ENCODE results near the gene EIF2B4.
A peak's percentile ranks its signal among the peaks of the same experiment; 100 is the strongest.

The EIF2B4 gene

DNA sequence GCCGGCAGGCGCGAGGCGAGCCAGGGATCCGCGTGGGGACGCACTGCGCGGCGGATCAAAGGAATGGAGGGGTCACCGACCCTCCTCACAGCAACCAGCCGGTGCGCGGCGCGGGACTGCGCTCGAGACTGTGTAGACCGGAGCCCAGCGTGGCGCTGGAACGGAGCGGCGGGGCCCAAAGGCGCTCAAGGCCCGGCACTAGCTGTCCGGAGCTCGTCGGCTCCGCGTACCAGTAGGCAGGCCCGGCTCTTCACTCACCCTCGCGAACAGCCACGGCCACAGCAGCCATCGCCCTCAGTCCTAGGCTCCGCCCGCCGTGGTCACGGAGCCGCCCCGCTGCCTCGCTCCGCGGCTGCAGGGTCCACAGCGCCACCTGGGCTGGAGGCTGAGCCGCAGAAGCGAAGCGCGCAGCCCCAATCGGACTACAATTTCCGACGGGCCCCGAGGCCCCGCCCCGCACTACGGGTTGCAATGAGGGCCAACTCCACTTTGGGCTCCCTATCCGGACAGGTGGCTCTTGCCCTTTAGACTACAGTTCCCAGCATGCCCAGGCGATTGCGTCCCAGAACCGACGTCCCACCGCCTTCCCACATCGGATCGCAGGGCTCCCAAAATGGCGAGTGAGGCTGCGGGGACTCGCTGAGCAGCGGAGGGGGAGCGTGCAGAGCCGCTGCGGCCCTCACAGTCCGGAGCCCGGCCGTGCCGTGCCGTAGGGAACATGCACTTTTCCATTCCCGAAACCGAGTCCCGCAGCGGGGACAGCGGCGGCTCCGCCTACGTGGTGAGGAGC, at the start of gene EIF2B4, which contains the start of gene SNX17:
EIF2B4 (minus strand) TSS at position 313 of the 790 bp plus-strand sequence; CDS start at position 289, 24 bp downstream.
SNX17 (plus strand) TSS at position 591 of the 790 bp plus-strand sequence; CDS start at position 719, 128 bp downstream.
- peak; percentile 97 for DNase-seq (ENCODE audit: low spot score)

DNA sequence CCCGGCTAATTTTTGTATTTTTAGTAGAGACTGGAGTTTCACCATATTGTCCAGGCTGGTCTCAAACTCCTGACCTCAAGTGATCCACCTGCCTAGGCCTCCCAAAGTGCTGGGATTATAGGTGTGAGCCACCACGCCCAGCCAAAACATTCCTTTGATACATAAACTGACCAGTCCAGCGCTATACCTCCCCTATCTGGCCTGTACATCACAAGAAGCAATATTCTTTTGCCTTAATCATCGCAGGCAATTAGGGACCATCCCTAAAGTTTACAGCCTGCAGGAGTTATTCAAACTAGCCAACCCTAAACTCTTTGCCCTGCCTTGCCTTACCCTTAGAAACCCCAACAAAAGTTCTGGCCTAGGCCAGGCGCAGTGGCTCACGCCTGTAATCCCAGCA, 46.0 kb upstream of the EIF2B4 start:
- DNase-seq (ENCODE audit: low spot score), result no peak

DNA sequence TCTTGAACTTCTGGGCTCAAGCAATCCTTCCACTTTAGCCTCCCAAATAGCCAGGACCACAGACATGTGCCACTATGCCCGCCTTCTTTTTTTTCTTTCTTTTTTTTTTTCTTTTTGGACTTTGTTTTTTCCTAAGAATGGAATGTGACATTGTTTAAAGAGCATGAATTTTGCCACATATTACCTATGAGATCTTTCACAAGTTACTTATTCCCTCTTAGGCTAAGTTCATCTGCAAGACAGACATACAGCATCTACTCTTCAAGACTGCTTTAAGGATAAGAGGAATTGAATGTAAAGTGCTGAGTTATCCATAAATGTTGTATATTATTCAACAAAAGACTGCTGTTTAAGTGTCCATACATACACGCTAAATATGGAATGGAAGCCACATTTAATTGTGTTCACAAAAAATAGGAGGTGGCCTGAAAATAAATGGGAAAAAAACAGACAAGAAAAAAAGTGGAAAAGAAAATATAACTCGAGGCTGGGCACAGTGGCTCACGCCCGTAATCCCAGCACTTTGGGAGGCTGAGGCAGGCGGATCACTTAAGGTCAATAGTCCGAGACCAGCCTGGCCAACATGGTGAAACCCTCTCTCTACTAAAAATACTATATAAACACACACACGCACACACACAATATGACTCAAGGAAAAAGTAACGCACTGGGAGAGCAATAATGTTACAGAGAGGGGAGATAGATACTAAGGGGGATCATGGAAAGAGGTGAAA, 42.4 kb upstream of the EIF2B4 start:
- DNase-seq (ENCODE audit: low spot score), result no peak

DNA sequence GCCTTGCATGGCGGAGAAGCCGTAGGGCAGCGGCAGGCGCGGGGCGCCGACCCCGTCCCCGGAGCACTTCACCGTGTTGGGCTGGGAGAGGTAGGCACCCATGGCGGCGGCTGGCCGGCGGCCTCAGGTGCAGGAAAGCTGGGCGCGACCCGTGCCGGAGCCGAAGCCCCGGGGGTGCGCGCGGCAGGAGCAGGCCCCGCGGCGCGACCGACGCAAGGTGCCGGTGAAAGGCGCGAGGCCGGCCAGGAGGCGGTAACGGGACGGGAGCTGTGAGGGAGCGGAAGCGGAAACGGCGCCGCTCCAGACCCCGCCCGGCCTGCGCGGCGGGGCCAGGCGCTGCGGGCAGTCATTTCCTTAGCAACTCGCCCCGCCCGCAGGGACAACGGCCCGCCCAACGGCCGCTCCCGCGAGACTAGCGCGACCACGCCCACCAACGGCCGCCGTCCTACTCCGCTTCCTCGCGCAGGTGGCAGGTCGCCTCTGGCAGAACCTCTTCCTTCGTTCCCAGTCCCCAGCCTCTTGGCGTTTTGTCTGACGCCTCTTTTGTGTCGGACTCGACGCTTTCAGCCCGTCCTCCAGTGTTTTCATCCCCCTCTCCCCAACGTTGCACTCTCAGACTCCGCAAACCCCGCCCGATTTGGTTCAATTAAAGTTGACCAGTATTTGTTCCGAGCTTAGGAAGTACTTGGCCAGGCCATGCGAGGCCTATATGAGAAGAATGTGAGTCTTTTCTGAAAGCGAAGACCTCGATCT, 39.4 kb upstream of the EIF2B4 start, which contains the start of gene PPM1G:
PPM1G (minus strand) TSS at position 271 of the 753 bp plus-strand sequence; CDS start at position 102, 169 bp downstream.
- peak; percentile 92 for DNase-seq (ENCODE audit: low spot score)

DNA sequence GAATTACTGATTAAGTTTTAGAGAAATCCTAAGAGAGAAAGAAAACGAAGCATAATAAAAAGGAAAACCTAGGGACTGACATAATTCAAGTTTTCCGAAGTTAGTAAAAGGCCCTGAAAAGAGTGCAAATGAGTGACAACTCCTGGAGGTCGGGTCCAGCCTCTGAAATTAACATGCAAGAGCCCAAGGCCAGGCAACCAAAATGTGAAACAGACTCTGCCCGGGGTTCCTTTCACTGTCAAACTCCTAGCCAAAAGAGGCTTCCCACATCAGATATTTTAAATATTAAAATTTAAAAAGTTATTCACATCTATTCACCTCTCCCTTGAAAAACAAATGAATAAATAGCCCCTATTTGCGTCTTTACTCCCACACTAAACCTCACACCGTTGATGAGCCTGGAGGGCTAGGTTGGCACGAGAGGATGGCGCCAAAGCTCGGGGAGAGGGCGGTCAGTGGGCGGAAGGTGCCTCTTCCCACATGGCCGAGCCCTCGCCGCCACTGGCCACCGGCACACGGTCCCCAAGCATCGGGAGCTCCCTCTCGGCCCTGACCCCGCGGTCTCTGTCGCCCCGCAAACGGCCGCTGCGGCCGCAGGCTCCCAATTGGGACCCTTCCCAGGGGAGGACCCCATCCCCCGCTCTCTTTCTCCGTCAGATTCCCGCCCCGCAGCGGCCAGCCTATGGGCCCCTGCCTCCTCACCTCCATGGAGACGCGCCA, 38.6 kb upstream of the EIF2B4 start:
- DNase-seq (ENCODE audit: low spot score), result peak; percentile 41

DNA sequence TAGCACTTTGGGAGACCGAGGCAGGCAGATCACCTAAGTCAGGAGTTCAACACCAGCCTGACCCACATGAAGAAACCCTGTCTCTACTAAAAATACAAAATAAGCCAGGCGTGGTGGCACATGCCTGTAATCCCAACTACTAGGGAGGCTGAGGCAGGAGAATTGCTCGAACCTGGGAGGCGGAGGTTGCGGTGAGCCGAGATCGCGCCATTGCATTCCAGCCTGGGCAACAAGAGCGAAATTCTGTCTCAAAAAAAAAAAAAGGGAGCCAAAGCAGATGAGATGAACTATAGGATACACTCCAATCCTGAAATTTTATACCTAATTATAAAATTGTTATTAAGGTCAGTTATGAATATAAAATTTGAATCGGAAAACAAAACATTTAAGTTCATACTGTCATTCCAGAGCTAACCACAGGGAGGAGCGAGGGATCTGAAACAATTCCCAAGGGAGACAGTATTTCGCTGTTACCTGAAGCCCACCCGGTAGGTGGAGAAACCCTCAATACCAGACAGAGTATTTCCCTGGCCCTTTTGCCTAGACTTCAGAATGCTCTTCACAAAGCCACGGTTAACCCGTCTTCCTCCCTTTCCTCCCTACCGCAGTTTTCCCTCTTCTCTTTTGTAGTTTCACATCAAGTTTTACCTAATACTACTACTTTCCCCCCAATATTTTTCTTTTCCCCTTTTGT, 37.8 kb upstream of the EIF2B4 start:
- DNase-seq (ENCODE audit: low spot score), result peak; percentile 64

DNA sequence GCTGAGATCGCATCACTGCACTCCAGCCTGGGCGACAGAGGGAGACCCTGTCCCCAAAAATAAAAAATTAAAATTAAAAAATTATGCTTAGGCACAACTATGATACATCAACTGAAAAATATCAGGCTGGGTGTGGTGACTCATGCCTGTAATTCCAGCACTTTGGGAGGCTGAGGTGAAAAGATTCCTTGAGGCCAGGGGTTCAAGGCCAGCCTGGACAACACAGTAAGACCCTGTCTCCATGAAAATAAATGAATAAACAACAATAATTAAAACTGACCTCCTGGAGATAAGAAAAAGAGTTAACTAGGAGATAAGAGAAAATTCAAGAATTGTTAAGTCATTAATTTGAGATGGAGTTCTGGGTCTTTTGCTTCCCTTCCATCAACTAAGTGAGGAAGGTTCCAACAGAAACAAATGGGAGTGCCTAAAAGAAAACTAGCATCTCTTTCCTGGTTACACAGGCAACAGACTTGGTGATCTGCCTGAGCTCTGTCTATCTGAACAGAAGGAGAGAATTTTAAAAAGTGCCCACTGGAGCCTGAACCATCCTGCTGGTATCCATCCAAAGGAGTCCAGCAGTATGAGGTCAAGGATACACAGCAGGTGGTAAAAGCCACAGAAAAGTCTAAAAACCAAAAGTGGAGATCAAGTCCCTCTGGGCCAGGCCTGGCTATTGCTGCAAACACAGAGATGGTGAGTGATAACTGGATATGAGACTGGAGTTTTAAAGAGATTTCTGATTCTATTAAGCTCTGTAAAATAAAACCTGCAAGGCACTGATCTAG, 30.4 kb upstream of the EIF2B4 start:
- no peak for DNase-seq (ENCODE audit: low spot score)

DNA sequence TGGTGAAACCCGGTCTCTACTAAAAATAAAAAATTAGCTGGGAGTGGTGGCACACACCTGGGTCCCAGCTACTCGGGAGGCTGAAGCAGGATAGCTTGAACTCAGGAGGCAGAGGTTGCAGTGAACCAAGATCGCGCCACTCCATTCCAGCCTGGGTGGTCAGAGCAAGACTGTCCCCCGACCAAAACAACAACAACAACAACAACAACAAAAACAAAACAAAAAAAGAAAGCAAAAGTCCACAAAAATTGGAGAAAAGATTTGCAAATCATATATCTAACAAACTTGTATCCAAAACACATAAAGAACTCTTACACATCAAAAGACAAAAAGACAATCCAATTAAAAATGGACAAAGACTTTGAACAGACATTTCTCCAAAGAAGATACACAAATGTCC, 28.8 kb upstream of the EIF2B4 start:
- DNase-seq (ENCODE audit: low spot score), result no peak

DNA sequence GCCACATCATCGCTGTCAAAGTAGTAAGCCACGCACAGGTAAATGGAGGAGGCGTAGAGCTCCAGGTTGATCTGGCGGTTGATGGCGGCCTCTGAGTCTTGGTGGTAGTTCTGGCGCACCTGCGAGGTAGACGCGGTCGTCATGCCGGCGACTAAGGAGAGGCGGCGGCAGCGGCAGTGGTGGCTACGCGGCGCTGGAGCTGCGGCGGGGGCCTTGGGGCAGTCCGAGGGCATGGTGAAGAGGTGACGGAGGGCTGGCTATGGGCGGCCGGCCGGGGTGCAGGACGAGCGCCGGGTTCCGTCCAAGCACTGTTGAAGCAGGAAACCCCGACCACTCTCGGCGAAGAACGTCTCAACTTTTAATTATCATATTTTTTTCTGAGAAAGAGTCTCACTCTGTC, 23.1 kb upstream of the EIF2B4 start:
- no peak for DNase-seq (ENCODE audit: low spot score)

DNA sequence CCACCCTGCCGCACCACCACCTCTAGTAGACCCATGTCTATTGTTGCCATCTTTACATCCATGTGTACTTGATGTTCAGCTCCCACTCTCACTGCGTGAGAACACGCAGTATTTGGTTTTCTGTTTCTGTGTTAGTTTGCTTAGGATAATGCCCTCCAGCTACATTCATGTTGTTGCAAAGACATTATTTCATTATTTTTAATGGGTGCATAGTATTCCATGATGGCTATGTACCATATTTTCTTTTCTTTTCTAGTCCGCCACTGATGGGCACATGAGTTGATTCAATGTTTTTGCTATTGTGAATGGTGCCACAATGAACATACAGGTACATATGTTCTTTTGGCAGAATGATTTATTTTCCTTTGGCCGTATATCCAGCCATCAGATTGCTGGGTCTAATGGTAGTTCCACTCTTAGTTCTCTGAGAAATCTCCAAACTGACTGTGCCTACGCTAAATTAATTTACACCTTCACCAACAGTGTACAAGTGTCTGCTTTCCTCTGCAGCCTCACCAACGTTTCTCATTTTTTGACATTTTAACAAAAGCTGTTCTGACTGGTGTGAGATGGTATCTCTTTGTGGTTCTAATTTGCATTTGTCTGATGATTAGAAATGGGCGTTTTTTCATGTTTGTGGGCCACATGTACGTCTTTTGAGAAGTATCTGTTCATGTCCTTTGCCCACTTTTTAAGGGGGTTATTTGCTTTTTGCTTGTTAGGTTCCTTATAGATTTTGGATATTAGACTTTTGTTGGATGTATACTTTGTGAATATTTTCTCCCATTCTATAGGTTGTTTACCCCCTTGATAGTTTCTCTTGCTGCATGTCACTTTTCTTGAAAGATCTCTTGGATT, 20.9 kb upstream of the EIF2B4 start:
- no peak for DNase-seq (ENCODE audit: low spot score)

DNA sequence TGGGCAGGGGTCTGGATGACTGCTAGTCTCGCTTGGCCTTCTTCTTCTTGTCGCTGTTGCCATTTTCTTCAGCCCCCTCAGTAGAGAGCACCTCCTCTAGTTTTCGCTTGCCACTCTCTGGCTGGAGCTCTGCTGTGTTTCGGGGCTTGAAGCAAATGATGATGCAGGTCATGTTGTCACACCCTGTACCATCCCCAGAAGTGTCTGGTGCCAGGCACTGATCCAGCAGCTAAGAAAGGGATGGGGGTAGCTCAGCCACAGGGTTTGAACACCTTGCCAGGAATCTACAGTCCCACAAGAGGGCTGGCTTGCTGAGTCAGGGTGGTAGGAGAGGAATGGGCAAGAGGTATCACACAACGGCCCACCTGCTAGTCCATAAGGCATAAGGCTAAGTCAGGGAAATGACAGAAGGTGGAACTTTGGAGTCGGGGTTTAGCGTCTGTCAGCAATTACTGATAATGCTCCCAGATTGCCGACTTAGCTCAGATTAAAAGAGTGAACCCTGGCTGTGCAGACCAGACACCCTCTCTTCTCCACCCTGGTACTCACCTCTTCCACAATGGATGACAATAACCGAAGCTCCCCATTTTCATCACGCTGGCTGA, 11.5 kb upstream of the EIF2B4 start:
- no peak for DNase-seq (ENCODE audit: low spot score)

DNA sequence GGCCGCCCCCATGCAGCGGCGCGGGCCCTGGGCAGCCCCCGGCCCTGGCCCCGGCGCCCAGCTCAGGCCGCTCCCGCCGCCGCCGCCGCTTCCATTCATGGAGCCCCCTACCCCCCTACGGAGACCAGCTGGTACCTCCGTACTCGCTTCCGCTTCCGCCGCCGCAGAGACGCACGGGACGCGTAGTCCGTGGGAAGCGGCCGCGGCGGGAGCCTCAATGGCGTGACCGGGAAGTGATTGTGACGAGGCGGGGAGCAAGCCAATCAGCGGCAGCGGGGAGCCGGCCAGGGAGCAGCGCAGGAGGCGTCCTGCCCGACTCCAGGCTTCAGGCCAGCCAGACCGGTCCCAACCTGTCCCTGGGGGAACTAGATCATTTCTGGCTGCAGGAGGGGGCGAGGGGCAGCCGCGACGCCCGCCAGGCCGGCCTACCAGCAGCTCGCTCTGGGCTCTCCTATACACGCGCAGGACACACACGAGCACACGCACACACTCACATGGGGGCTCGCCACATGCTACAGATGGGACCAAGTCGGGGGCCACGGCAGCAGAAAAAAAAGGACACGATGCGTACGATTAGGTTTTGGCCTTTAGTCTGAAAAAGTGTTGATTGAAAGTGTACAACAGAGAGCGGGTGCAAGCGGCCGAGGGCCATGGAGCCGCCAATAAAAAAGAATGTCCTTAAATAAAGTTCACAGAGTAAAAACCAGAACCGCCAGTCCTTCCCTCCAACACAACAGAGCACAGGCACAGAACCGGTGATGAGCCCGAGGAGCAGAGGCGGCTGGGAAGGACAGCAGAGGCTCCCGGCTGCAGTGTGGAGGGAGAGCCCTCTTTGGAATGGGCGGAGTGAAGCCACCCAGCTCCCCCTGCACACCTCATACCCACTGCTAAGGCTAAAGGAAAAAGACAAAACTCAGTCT, 10.7 kb upstream of the EIF2B4 start, which contains the start of gene ZNF513:
ZNF513 (minus strand) TSS at position 109 of the 920 bp plus-strand sequence. CDS start 208 bp downstream, outside the sequence.
- peak; percentile 90 for DNase-seq (ENCODE audit: low spot score)

DNA sequence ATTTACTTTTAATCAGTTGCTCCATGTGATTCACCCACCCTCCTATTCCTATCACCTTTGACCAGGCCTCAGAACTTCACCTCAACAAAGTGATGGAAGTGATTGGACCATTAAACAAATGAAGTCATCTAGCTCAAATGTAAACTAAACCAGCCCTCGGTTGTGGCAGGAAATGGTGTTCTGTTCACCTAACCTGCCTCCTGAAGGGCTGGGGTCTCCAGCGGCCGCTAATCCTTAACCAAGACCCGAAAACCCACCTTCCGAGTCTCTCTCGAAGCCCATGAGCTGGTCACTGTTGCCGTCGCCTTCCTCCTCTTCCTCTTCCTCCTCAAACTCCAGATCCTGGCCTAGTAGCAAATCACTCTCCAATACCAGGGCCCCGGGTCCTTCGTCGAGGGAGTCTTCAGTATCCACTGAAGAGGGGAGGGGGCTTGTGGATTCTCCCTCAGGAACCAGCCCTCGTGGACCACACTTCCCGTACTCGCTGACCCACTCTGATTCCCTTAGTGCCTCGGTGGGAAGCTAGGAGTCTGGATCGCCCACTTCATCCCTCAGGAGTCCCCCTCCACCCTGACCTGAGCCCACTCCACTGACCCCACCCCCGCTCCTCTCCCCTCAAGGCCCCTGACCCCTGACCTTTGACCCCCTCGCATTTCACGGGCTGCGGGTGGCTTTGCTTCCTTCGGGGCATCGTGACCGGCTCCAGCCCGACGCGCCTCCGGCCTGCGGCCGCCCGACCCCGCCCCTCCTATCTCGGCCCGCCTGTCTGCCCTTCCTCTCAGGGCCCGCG, 9.9 kb upstream of the EIF2B4 start:
- DNase-seq (ENCODE audit: low spot score), result peak; percentile 26

DNA sequence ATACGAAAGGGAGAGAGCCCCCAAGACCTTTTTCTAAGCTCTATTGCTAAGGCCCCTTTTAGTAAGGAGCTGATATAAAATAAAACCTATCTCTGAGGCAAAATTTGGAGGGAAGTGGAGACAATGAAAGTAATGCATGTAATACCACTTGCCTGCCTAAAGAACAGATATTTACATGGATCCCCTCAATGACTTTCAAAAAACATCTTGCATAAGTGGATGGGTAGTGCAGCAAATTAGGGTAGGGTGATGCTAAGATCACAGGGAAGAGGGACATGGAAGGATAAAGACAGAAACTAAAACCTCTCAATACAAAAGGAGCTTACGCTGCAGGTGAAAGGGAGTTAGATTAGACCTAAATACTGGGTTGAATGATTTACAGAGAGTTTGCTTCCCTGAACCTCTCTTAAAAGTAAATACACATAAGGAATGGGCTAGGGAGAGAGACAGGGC, 9.3 kb upstream of the EIF2B4 start:
- DNase-seq (ENCODE audit: low spot score), result no peak

DNA sequence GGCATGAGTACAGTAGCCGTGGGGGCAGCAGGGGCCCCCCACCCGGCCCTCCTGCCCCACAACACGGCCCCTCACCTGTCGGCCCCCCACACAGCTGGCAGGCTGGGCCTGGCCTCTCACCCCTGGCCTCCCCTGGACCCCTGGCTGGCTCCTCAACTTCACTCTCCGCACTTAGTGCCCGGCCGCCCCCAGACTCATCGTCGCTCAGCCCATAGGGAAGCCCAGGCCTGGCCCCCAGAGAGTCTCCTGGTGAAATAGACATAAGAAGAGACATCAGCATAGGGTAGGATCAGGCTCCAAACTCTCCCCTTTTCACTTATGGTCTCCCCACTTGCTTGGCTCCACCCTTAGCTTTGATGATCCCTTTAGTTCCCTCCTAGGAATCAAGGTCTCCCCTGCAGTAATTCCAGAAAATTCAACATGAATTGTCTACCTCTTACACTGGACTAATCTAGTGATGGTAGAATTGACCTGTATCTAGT, 8.7 kb upstream of the EIF2B4 start:
- DNase-seq (ENCODE audit: low spot score), result no peak

DNA sequence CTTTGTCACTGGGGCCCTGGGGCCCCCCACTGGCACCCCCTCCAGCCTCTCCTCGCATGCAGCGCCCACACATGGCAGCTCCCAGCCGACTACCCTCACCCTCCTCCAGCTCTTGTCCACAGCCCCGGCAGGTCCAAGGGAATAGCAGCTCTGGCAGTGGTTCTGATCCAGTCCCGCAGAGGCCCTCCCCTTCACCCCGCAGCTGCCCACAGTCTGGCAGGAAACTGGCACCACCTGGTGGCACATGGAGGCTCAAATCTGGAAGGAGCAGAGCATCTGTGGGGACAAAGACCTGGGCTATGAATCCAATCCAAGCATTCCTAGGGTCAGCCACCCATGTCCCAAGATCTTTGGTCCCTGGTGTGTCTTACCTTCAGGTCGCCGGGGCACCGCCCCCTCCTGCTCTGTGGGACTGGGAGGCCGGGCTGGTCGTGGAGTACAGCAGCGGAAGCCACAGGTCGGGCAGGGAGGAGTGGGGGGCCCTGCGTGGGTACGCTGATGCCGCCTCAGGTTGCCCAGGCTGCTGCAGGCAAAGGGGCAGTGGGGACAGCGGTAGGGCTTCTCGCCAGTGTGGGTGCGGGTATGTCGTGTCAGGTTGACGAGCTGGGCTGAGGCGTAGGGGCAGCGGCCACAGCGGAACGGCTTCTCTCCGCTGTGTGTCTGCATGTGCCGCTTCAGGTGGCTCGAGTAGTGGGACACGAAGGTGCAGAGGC, 8.1 kb upstream of the EIF2B4 start:
- no peak for DNase-seq (ENCODE audit: low spot score)
